Gastrocnemius medialis (tissue), 4 donors: ENCODE results near the gene CERCAM.

Experiments
- POLR2A ChIP-seq, 2 donors: fragments of 450-650 bp; IDR thresholded peaks; one replicate each; pipeline ENCODE4 v1.6.1; 2017; ENCODE audit warnings: antibody characterized with exemption in 2 of 2, mild to moderate bottlenecking in 2 of 2, moderate library complexity in 2 of 2
- TF ChIP-seq, protein P1 (sequence below), 5 experiments: fragments of 450-650 bp in 3 of 5; fragments of 200-600 bp in 2 of 5; sonication (generic) in 2 of 5; IDR thresholded peaks in 4 of 5; conservative IDR thresholded peaks in 1 of 5; 1 replicate in 4 of 5; 2 replicates in 1 of 5; pipeline ENCODE4 v1.5.1; 2016 to 2019; ENCODE audit warnings: antibody characterized with exemption in 5 of 5, mild to moderate bottlenecking in 3 of 5, moderate library complexity in 3 of 5

- TF ChIP-seq, protein P1, sequence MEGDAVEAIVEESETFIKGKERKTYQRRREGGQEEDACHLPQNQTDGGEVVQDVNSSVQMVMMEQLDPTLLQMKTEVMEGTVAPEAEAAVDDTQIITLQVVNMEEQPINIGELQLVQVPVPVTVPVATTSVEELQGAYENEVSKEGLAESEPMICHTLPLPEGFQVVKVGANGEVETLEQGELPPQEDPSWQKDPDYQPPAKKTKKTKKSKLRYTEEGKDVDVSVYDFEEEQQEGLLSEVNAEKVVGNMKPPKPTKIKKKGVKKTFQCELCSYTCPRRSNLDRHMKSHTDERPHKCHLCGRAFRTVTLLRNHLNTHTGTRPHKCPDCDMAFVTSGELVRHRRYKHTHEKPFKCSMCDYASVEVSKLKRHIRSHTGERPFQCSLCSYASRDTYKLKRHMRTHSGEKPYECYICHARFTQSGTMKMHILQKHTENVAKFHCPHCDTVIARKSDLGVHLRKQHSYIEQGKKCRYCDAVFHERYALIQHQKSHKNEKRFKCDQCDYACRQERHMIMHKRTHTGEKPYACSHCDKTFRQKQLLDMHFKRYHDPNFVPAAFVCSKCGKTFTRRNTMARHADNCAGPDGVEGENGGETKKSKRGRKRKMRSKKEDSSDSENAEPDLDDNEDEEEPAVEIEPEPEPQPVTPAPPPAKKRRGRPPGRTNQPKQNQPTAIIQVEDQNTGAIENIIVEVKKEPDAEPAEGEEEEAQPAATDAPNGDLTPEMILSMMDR (IDR thresholded peaks at IDR 0.05 in 4 of 5, conservative IDR thresholded peaks at IDR 0.05 in 1 of 5) = no peak
- no peak for TF ChIP-seq POLR2A (IDR thresholded peaks at IDR 0.05)
Measured at GRCh38 chr9:128409450-128409849, 11.2 kb upstream of the CERCAM start.
